D721Med (cell line): Measurements from ENCODE around the gene KRT80.

ENCODE experiments used
- DNase-seq: peaks from one replicate; pipeline ENCODE4 v3.0.0; 2011; ENCODE audit warnings: low spot score; ENCODE audit not compliant: insufficient read length
- FAIRE-seq: peaks from 2 replicates; lab custom pipeline; 2011; peaks lifted over from hg19 to GRCh38; lab: Jason Lieb, UNC
- TF ChIP-seq, protein P1 (sequence below): IDR thresholded peaks from 2 replicates; pipeline ENCODE4 v1.5.1; 2012; ENCODE audit warnings: mild to moderate bottlenecking, control low read depth; ENCODE audit not compliant: insufficient read depth; ENCODE audit errors: missing control alignments

The KRT80 gene

DNA sequence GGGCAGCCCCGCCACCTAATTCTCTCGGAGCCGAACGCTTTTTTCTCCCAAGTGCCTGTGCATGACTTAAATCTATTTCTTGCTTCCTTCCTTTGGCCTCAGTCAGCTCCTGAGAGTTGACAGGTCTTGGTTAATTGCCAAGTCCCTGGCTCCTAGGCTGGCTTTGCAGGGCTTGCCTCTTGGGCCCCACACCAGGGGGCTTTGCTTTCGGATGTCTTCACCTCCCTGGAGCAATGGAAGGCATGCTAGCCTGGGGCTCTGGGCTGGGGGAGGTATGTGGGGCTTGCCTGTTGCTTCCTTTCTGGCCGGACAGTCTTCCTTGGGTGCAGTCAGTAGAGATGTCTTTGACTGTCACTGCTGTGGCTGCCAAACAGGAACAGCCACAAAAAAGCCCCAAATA is 2.2 kb upstream of the KRT80 start:
- DNase-seq: no peak

DNA sequence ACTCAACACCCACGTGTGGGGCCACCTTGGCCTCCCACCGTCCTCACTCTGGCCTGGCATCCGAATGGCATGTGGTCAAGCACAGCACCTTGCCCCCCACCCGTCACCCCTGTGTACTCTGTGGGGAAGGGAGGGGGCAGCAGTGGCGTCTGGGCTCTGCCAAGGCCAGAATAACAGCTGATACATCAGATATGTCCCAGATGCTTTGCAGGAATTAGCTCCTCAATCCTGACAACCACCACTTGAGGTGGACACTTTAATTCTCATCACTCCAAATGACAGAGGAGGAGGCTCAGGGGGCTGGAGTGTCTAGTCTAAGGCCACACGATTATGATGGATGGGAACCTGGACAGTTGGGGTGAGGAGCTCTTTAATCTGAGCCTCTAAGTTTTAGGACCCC is 1.7 kb upstream of the KRT80 start:
- DNase-seq (no peak), FAIRE-seq (no peak)
- TF ChIP-seq, protein P1, sequence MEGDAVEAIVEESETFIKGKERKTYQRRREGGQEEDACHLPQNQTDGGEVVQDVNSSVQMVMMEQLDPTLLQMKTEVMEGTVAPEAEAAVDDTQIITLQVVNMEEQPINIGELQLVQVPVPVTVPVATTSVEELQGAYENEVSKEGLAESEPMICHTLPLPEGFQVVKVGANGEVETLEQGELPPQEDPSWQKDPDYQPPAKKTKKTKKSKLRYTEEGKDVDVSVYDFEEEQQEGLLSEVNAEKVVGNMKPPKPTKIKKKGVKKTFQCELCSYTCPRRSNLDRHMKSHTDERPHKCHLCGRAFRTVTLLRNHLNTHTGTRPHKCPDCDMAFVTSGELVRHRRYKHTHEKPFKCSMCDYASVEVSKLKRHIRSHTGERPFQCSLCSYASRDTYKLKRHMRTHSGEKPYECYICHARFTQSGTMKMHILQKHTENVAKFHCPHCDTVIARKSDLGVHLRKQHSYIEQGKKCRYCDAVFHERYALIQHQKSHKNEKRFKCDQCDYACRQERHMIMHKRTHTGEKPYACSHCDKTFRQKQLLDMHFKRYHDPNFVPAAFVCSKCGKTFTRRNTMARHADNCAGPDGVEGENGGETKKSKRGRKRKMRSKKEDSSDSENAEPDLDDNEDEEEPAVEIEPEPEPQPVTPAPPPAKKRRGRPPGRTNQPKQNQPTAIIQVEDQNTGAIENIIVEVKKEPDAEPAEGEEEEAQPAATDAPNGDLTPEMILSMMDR: no peak

More for the DNA sequence above, 2.2 kb upstream of the KRT80 start:
- TF ChIP-seq, protein P1: no peak
- FAIRE-seq: no peak

DNA sequence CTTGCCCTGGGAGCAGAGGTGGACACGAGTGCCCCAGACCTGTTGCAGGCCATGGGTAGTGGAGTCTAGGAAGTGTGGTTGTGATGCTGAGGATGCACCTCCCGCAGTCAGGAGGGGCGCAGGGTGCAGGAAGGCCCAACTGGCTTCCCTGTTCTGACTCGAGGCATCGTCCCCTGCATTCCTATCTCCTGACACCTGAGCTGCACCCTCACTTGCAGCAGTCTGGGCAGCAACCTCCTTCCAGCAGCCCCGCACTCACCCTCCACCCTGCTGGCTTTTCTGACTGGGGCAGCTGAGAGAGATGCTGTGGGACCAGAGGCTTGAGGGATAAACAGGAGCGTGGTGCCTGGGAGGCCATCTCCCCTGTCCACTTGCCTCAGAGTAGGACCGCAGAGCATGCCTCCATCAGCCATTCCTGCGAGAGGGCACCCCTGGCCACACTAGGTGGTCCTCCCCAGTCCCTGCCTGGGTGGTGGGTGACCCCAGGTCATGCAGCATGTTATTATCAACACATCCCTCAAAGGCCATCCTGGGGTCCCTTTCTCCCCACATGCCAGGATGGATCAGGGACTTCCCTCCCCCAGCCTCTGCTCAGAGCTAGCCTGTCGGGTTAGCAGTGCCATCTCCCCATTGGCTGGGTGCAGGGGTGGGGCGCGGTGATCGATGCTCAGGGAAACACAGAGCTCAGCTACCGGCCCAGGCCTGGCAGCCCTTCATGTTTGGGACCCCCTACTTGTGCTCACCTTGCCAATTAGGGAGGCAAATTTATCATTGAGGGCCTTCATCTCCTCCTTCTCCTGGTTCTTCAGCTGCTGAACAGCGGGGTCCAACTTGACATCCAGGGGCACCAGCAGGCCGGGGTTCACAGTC is 719 bp downstream of the KRT80 start:
- TF ChIP-seq, protein P1: no peak
- DNase-seq: no peak
- FAIRE-seq: no peak

DNA sequence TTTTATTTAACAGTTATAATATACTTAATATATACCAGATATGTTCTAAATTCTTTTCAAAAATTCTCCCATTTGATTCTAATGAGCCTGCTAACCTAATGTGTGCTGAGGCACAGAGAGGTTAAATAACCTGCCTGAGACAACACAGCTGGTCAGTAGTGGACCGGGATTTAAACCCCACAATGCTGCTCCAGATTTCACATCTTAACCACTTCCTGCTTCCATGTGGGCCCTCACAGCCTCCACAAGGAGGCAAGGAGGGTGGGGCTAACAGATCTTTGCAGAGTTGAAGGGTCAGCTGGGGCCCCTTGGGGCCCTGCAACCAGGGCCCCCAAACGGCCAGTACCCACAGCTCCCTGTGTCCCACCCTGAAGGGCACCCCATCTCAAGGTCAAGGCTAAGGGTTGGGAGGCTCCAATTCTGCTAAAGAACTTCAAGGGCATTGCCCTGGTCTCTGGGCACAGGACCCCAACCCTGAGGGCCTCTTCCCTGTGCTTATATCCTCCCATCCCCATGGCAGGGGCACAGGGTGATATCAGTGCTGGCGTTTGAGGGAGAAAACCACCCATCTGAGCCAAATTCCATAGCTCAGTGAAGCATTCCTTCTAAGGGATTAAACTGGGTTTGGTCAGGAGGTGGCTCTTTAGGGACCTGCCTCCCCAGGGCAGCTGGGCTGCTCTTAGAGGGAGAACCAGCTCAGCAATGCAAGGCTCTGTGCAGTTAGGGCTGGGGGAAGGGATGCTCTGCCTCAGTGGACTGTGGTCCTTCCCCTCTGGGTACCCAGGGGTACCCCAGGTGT is 2.2 kb downstream of the KRT80 start:
- no peak for DNase-seq
- FAIRE-seq: no peak
- TF ChIP-seq, protein P1: no peak

DNA sequence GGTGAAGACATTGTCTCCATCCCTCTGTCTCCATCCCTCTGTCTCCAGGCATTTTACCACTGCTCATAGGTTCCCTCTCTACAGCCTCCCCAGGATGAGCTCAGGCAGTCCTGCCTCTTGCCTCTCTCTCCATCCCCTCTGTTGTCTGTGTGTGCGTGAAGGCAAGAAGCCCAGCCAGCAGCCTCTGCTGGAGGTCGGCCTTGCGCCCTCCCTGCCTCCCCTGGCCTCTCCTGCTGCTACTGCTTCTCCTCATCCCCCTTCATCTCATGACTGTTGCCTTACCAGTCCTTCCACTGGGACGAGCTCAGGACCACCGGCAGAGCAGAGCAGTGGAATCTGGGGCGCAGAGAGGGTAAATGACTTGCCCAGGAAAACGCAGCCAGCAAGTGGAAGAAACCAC is 3.2 kb downstream of the KRT80 start:
- DNase-seq: no peak
- FAIRE-seq: no peak
- TF ChIP-seq, protein P1: no peak

DNA sequence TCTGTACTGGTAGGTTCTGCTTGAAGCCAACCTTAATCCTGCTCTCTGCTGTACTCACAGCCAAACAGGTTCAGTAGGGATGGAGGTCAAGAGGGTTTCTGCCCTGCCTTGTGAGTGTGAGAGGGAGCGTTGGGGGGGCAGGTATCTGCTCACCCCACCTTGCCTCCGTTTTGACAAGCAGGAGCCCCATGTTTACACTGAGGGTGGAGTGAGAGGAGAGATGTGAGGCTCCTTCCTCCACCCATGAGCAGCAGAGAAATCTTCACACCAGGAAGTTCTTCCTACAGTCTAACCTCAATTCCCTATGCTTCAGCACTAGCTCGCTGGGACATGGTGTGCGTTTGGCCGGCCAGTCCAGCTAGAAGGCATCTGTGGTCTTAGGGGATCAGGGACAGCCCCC is 4.2 kb downstream of the KRT80 start:
- DNase-seq (no peak), FAIRE-seq (no peak)
- TF ChIP-seq, protein P1: no peak
